ENCODE measurements around the gene TBPL2. TPM values are rescaled to one million over a fixed set of nuclear protein-coding genes. Genes with fewer than 3 reads are reported as not detected.
"Not testable (repeated sequence)": the region's sequence is repeated elsewhere in the genome, so short reads cannot be mapped to it uniquely, and the experiment has no call there.

The TBPL2 gene
- total RNA-seq, 6 experiments from 2014 or later, result not detected

DNA sequence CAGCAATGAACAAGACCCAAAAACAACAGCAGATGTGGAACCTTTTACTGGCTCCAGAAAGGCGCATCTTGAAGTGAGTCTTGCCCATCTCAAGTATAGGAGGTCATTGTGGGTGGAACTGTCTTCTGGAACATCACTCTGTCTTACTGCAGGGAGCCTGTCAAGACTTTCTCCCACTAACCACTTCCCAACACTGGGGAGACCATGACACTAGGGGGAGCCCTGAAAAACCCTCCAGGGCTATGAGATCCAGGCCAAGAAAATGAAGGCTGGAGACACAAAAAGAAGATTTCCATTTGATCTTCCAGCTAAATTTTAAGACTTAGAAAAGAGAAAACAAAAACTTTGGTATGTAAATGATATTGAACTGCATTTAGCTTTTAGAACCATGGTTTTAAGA lies 15.3 kb downstream of the TBPL2 start:
- Mint-ChIP-seq H3K27me3 (ENCODE audit: insufficient read depth) (peaks cover 12% of the 10 kb centered on the region), H3K4me1 (ENCODE audit: low read depth) (peaks cover 9% of the 10 kb centered on the region; the same call in 1 of the 2 replicates), H3K9me3 (no peaks in the 10 kb centered on the region), H3K36me3 (ENCODE audit: low read depth) (no peaks in the 10 kb centered on the region), H3K4me3 (no peak overlapping the region), H3K27ac (no peak overlapping the region)
- TF ChIP-seq, protein P1, sequence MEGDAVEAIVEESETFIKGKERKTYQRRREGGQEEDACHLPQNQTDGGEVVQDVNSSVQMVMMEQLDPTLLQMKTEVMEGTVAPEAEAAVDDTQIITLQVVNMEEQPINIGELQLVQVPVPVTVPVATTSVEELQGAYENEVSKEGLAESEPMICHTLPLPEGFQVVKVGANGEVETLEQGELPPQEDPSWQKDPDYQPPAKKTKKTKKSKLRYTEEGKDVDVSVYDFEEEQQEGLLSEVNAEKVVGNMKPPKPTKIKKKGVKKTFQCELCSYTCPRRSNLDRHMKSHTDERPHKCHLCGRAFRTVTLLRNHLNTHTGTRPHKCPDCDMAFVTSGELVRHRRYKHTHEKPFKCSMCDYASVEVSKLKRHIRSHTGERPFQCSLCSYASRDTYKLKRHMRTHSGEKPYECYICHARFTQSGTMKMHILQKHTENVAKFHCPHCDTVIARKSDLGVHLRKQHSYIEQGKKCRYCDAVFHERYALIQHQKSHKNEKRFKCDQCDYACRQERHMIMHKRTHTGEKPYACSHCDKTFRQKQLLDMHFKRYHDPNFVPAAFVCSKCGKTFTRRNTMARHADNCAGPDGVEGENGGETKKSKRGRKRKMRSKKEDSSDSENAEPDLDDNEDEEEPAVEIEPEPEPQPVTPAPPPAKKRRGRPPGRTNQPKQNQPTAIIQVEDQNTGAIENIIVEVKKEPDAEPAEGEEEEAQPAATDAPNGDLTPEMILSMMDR (IDR thresholded peaks at IDR 0.05), result no peak
- DNase-seq, result no peak

DNA sequence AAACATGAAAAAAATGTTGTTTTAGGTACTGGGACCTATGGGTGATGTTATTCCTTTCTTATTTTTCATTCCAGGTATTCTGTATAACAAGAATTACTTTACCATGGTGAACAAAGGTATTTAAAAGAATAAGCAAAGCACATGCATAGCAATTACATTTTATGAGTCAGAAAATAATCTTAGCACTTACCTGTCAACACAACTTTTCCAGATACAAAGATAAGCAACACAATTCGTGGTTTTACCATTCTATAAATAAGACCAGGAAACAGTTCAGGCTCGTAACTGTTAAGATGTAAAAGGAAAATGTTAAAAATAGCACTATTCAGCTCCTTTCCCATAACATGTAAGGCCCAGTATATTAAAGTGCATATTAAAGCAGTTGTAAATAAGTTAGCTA lies 16.4 kb downstream of the TBPL2 start:
- Mint-ChIP-seq H3K27me3 (ENCODE audit: insufficient read depth) (peaks cover 16% of the 10 kb centered on the region), H3K9me3 (no peaks in the 10 kb centered on the region), H3K36me3 (ENCODE audit: low read depth) (no peaks in the 10 kb centered on the region), H3K4me3 (no peak overlapping the region), H3K27ac (no peak overlapping the region), H3K4me1 (ENCODE audit: low read depth) (peaks cover 5% of the 10 kb centered on the region; the same call in 1 of the 2 replicates)
- DNase-seq, result no peak
- TF ChIP-seq, protein P1 (IDR thresholded peaks at IDR 0.05), result no peak

DNA sequence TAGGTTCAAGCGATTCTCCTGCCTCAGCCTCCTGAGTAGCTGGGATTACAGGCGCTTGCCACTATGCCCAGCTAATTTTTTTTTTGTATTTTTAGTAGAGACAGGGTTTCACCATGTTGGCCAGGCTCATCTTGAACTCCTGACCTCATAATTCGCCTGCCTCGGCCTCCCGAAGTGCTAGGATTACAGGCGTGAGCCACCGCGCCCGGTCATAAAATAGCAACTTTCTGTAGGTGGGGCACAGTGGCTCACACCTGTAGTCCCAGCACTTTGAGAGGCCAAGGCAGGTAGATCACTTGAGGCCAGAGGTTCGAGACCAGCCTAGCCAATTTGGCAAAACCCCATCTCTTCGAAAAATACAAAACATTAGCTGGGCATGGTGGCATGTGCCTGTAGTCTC lies 18.1 kb downstream of the TBPL2 start:
- peaks cover 16% of the 10 kb centered on the region for H3K27me3 Mint-ChIP-seq (ENCODE audit: insufficient read depth)
- H3K36me3 Mint-ChIP-seq (ENCODE audit: low read depth); H3K4me3 Mint-ChIP-seq: not testable (repeated sequence)

DNA sequence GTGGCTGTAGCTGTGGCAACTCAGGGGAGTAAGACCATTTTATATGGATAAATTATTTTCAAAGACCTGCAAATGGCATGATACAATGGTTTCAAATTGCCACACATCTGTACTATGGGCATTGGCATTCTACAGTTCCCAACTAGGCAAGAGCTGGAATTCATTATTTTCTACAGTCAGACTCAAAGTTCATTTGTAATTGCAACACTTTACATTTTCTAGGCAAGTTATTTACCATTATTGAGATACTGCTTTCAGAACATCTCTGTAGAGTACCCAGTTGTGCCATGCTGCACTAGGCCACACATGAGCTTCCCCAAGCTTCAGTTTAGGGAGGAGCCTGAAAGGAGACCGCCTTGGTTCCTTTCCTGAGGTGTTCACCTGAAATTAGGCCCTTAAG lies 20.8 kb downstream of the TBPL2 start:
- no peaks in the 10 kb centered on the region for H3K36me3 Mint-ChIP-seq (ENCODE audit: low read depth)
- TF ChIP-seq, protein P1 (IDR thresholded peaks at IDR 0.05), result no peak
- H3K27ac Mint-ChIP-seq, result no peak overlapping the region
- no peak for DNase-seq
- H3K27me3 Mint-ChIP-seq (ENCODE audit: insufficient read depth), result peaks cover 13% of the 10 kb centered on the region
- H3K9me3 Mint-ChIP-seq, result no peaks in the 10 kb centered on the region
- no peak overlapping the region for H3K4me3 Mint-ChIP-seq
- no peaks in the 10 kb centered on the region for H3K4me1 Mint-ChIP-seq (ENCODE audit: low read depth)

More for the DNA sequence above, 18.1 kb downstream of the TBPL2 start:
- DNase-seq; H3K9me3 Mint-ChIP-seq; H3K27ac Mint-ChIP-seq; H3K4me1 Mint-ChIP-seq (ENCODE audit: low read depth): not testable (repeated sequence)

DNA sequence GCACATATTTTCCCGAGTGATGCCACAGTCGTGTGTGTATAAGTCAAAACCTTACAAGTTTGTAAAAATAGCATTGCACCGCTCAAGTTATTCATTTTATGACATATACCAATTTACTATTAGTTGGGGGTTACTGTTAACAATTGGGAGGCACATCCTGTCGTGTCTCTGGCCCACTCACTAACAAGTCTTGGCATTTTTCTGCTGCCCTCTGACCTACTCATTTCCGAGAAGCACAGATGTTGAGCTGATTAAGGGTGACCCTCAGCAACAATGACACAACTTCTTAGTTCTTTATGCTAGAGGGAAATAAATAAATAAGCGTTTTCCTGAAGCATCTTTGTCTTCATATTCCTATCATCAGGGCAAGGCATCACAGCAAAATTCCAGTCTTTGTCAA lies 22.0 kb downstream of the TBPL2 start:
- Mint-ChIP-seq H3K27ac (no peak overlapping the region), H3K4me1 (ENCODE audit: low read depth) (no peaks in the 10 kb centered on the region), H3K27me3 (ENCODE audit: insufficient read depth) (peaks cover 13% of the 10 kb centered on the region), H3K4me3 (no peak overlapping the region), H3K36me3 (ENCODE audit: low read depth) (no peaks in the 10 kb centered on the region), H3K9me3 (no peaks in the 10 kb centered on the region)
- TF ChIP-seq, protein P1 (IDR thresholded peaks at IDR 0.05), result no peak
- no peak for DNase-seq

DNA sequence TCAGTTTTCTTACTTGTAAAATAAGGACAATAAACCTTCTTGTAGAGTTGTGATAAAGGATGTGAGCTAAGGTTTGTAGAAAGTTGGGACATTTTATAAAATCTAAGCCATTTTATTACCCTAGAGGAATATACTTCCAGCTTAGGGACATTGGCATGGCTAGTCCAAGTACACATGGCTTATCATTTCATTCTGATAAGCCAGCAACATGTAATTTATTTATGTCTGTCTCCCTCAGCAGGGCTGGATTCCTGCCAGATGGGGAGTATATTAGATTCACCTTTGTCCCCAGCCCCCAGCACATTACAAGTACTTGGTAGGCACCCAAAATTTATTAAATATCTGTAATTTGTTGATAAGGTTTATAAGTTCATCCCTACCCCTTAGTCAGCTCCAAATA lies 22.5 kb downstream of the TBPL2 start:
- Mint-ChIP-seq H3K27me3 (ENCODE audit: insufficient read depth) (peaks cover 13% of the 10 kb centered on the region), H3K4me3 (no peak overlapping the region), H3K27ac (no peak overlapping the region), H3K9me3 (no peaks in the 10 kb centered on the region), H3K4me1 (ENCODE audit: low read depth) (peaks cover 4% of the 10 kb centered on the region), H3K36me3 (ENCODE audit: low read depth) (no peaks in the 10 kb centered on the region)
- DNase-seq, result no peak
- TF ChIP-seq, protein P1 (IDR thresholded peaks at IDR 0.05), result no peak

All from HFFc6 (cell line).